NK-92 (cell line): ENCODE data around the gene RANBP17.
"Not testable (repeated sequence)": the region's sequence is repeated elsewhere in the genome, so short reads cannot be mapped to it uniquely, and the experiment has no call there.

ENCODE experiments used
- DNase-seq: peaks from one replicate; lab custom pipeline; 2025; ENCODE audit not compliant: unreplicated experiment; lab: John Stamatoyannopoulos, UW

The RANBP17 gene

GRCh38 chr5:170937914-170938313 is 76.1 kb downstream of the RANBP17 start:
- no peak for DNase-seq

DNA sequence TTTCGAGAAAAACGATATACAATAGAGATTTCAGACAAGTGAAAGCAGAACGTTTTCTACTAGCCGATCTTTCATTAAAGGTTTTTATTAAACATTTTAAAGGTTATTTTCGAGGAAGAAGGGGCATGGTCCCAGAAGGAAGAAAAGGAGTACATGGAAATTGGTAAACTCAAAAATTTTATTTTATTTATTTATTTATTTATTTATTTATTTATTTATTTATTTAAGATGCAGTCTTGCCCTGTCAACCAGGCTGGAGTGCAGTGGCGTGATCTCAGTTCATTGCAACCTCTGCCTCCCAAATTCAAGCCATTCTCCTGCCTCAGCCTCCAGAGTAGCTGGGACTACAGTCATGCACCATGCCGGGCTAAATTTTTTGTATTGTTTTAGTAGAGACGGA is 77.4 kb downstream of the RANBP17 start:
- DNase-seq: no peak

GRCh38 chr5:170941788-170942187 is 80.0 kb downstream of the RANBP17 start:
- DNase-seq: no peak

- DNase-seq: no peak
Observed at GRCh38 chr5:170945275-170945674, 83.5 kb downstream of the RANBP17 start.

DNA sequence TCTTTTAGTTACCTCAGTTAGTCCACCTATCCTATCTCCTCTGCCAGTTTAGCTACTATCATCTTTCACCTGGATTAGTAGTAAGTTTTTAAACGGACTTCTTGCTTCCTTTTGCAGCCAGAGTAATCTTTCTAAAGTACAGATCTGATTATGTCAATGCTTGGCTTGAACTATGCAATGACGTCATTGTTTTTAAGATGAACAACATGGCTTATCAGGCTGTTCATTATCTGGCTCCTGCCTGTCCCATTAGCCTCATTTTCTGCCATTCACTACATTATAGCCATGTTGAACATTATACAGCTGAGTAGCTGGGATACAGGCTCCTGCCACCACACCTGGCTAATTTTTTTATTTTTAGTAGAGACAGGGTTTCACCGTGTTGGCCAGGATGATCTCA is 98.7 kb downstream of the RANBP17 start:
- no peak for DNase-seq

DNA sequence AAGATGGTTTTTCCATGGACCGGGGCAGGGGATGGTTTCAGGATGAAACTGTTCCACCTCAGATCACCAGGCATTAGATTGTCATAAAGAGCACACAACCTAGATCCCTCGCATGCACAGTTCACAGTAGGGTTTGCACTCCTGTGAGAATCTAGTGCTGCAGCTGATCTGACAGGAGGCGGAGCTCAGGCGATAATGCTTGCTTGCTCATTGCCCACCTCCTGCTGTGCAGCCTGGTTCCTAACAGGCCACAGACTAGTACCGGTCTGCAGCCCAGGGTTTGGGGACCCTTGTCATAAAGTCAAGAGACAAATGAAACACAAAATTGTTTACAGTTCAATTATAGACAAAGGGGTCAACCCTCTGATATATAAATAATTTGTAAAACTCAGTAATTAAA is 101.7 kb downstream of the RANBP17 start:
- DNase-seq: no peak

DNA sequence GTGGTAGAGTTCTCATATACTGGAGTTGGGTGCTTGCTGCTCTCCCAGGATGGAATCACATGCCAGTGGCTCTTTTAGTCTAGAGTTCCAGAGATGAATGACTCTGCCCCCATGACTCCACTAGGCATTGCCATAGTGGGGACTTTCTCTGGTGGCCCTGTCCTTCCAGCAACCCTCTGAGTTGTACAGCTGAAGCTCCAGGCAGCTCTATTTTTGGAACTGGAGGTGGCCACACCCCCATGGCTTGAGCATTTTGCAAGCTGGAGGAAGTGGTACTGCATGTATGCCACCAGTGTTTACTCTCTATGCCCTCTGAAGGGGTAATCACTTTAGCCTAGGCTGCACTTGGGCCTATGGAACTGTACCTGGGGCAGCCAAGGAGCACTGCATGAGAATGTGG is 112.6 kb downstream of the RANBP17 start:
- no peak for DNase-seq

GRCh38 chr5:170980261-170980660 is 118.4 kb downstream of the RANBP17 start:
- not testable (repeated sequence) for DNase-seq

GRCh38 chr5:170985486-170985885 is 123.7 kb downstream of the RANBP17 start:
- DNase-seq: no peak

DNA sequence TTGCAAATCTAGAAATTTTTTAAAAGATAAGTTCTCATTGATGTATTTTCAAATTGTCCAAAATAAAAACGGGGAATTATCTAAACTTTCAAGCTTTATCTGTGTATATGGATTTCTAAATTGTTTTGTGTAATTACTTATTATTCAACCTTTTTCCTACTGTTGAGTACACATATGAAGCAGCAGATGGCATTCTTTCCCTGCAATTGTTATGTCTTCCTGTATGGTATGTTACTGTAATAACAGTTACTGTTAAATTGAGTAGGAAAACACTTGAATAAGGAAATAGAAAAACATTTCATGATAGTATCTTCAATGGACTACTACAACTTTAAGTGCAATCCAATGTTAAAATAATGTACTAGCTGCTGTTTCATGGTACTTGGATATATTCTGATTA is 124.8 kb downstream of the RANBP17 start:
- DNase-seq: no peak

GRCh38 chr5:170993476-170993875 is 131.7 kb downstream of the RANBP17 start:
- DNase-seq: no peak

GRCh38 chr5:171010086-171010485 is 148.3 kb downstream of the RANBP17 start:
- no peak for DNase-seq

DNA sequence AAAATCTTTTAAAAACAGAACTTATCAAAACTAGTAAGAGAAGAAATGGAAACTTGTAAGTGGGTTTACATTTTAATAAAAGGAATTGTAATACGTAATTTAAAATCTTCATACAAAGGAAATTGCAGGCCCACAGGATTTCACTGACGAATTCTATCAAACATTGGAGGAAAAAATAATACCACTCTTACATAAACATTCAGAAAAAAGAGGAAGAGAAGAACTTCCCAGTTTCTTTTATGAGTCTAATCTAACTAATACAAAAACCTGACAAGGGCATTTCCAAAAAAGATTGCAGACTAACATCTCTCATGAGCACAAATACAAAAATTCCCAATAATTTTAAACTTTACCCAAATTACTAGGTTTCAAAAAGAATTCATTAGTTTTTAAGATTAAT is 149.0 kb downstream of the RANBP17 start:
- no peak for DNase-seq

- DNase-seq: no peak
Observed at GRCh38 chr5:171023508-171023907, 161.7 kb downstream of the RANBP17 start.

DNA sequence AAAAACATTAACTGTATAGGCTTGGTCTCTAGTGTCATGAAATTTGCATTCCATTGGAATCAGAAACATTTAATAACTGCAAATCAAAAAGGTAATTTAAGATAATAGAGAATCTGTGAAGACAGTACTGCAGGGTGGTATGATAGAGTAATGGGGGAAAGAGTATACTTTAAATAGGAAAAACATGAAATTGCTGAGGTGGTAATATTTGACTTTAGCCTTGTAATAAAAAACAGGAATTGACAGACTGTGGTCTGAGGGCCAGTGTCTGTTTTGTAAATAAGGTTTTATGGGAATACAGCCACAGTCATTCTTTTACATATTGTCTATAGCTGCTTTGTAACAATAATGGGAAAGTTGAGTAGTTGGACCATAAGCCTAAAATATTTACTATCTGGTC is 162.3 kb downstream of the RANBP17 start:
- no peak for DNase-seq

GRCh38 chr5:171029401-171029800 is 167.6 kb downstream of the RANBP17 start:
- DNase-seq: no peak

DNA sequence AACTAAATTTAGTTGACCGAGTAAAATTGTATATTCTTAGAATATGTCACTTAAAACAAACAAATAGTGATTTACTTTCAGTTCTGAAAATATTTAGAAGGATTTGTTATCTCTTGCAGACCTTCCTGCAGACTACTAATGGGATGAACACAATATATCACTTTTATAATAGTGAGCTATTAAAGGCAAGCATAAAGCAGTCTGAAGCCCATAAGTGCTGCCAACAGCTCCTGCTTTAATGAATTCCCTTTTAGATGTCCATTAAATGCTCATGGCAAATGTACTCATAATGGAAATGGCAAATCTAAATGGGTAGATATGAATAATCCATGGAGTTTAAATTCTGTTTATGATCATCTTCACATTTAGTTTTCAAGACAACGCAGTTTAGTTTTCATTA is 170.2 kb downstream of the RANBP17 start:
- DNase-seq: no peak

DNA sequence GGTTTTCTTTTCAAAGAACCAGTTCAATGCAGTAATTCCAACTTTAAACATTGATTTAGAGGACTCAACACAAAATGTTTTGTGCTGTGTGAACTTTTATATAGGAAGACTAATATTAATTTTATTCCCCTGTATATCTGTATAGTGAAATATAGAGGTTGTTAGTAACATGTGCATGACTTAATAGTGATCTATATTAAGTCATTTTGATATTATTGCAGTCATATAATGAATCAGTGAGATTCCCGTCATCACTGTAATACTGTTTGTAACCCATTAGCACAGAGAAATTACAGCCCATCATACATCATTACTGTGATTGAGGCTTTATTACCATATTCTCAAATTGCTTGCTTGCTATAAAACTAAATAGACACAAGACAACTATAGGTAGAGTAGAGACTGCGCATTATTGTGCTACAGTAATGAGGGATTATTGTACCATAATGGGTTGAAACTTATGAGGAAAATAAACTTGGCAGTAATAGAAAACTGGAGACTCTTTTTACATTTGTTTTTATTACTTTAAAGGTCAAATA is 170.7 kb downstream of the RANBP17 start:
- DNase-seq: no peak

- DNase-seq: not testable (repeated sequence)
Observed at GRCh38 chr5:171041893-171042292, 180.1 kb downstream of the RANBP17 start.

- DNase-seq: no peak
Observed at GRCh38 chr5:171050916-171051315, 189.1 kb downstream of the RANBP17 start.

- no peak for DNase-seq
Observed at GRCh38 chr5:171055875-171056454, 194.1 kb downstream of the RANBP17 start.

DNA sequence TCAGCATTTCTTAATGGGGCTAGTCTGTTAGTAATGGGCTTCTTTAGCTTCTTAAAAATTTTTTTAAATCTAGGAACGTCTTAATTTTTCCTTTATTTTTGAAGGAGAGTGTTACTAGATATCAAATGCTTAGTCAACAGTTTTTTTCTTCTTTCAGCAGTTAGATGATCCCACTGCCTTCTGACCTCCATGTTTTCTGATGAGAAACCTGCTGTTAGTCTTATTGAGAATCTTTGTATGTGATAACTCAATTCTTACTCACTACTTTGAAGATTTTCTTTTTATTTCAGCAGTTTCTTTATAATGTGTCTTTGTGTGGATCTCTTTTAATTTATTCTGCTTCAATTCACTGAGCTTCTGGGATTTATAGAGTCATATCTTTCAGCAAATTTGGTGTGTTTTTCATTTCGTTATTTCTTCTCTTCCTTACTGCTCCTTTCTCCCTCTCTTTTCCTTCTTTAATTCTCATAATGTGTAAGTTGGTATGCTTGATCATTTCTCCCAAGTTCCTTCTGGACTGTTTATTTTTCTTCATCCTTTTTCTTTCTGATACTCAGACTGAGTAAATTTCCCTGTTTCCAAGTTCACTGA is 205.8 kb downstream of the RANBP17 start:
- DNase-seq: no peak

DNA sequence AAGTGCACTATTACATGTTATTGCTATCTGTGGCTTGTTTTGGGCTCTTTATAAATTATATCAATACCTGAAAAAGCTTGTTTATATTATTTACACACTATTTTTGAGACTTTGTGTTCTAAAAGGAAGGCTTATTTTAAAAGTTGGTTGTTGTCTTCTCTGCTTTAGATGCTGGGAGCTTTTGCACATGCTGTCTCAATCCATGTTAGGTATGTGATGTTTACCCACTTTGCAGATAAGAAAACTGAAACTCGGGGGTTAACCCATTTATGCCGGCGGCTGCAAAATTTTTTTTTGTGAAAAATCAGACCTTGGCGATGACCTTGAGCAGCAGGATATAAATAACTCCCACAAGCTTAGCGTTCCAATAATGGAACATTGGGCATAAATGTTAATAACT is 212.9 kb downstream of the RANBP17 start:
- no peak for DNase-seq
